Duodenal mucosa (tissue), 2 donors: ENCODE results near the gene FIP1L1.
"Not testable (repeated sequence)": the region's sequence is repeated elsewhere in the genome, so short reads cannot be mapped to it uniquely, and the experiment has no call there.

Experiments
- H3K27ac ChIP-seq: one replicate; pipeline ENCODE4 v1.7.0; 2013; ENCODE audit warnings: low read depth, low read length
- H3K27me3 ChIP-seq, 2 donors: one replicate each; pipeline ENCODE4 v1.7.0; 2013; ENCODE audit warnings: low read length in 2 of 2, control low read depth in 1 of 2; ENCODE audit not compliant: insufficient read depth in 2 of 2, control insufficient read depth in 1 of 2
- H3K36me3 ChIP-seq, 2 donors: one replicate each; pipeline ENCODE4 v1.7.0; 2013; ENCODE audit warnings: low read length in 2 of 2, control low read depth in 1 of 2; ENCODE audit not compliant: insufficient read depth in 2 of 2, control insufficient read depth in 1 of 2
- H3K4me1 ChIP-seq, 2 donors: one replicate each; pipeline ENCODE4 v1.7.0; 2013; ENCODE audit warnings: low read length in 2 of 2, control low read depth in 1 of 2; ENCODE audit not compliant: insufficient read depth in 2 of 2, control insufficient read depth in 1 of 2
- H3K4me3 ChIP-seq, 2 donors: one replicate each; pipeline ENCODE4 v1.7.0; 2013; ENCODE audit warnings: low read length in 2 of 2, low read depth in 1 of 2
- H3K9ac ChIP-seq, 2 donors: one replicate each; pipeline ENCODE4 v1.7.0; 2013; ENCODE audit warnings: low read length in 2 of 2, low read depth in 1 of 2
- H3K9me3 ChIP-seq, 2 donors: one replicate each; pipeline ENCODE4 v1.7.0; 2013; ENCODE audit warnings: low read length in 2 of 2, control low read depth in 1 of 2; ENCODE audit not compliant: control insufficient read depth in 1 of 2

FIP1L1 gene

DNA sequence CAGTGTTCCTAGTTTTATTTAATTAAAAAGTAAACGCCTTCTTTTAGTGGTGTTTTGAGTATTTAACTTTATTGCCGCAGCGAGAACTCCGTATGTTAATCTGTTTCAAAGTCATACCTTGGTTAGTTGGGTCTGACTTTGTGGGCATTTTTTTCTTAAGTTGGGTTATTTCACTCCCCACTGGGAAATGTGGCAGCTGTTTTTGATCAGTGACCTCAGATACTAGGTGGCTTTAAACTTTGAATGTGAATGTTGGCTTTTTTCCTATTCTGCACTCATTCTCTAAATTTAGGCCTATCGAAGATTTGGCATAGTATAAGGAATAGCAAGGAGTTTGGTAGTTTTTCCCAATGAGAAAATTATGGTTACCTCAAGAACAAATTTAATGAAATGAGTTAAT lies 85.9 kb downstream of the FIP1L1 start:
- no peak overlapping the region for H3K27ac ChIP-seq
- no peak overlapping the region for H3K4me3 ChIP-seq
- no peaks in the 10 kb centered on the region for H3K27me3 ChIP-seq
- H3K9ac ChIP-seq, result no peak overlapping the region
- H3K4me1 ChIP-seq, result no peaks in the 10 kb centered on the region
- H3K9me3 ChIP-seq, result no peaks in the 10 kb centered on the region
- H3K36me3 ChIP-seq, result peaks cover 9 to 23% of the 10 kb centered on the region in 2 donors

GRCh38 chr4:53465281-53465680 lies 87.8 kb downstream of the FIP1L1 start:
- Histone ChIP-seq H3K9me3 (no peaks in the 10 kb centered on the region), H3K4me1 (no peaks in the 10 kb centered on the region), H3K9ac (no peak overlapping the region), H3K27me3 (no peaks in the 10 kb centered on the region), H3K27ac (no peak overlapping the region), H3K36me3 (peaks cover 9 to 18% of the 10 kb centered on the region in 2 donors), H3K4me3 (no peak overlapping the region)

DNA sequence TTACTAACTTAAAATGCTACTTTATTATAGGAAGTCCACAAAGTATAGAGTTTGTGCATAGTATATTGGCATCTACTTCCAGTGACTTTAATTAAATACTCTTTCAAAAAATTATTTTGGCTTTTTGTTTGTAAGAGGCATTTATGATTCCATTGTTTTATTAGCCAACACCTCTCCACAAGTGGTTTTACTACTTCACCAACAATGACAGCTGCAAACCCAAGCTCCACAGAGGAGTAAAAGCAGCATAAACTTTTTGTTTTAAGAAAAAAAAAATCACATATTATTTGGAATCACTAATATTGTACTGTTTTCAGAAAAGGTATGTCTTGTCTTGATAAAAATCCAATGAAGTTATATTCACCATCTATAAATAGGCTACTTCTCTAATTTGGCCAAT lies 88.5 kb downstream of the FIP1L1 start:
- no peaks in the 10 kb centered on the region for H3K9me3 ChIP-seq

GRCh38 chr4:53466576-53466975 lies 89.1 kb downstream of the FIP1L1 start:
- not testable (repeated sequence) for H3K27me3 ChIP-seq, H3K4me1 ChIP-seq, H3K4me3 ChIP-seq, H3K9me3 ChIP-seq, H3K9ac ChIP-seq, H3K36me3 ChIP-seq, H3K27ac ChIP-seq

More for the DNA sequence above, 88.5 kb downstream of the FIP1L1 start:
- H3K4me3 ChIP-seq, result no peak overlapping the region
- no peaks in the 10 kb centered on the region for H3K27me3 ChIP-seq
- peaks cover 7 to 15% of the 10 kb centered on the region in 2 donors for H3K36me3 ChIP-seq
- no peaks in the 10 kb centered on the region for H3K4me1 ChIP-seq
- H3K9ac ChIP-seq, result no peak overlapping the region
- H3K27ac ChIP-seq, result no peak overlapping the region

- no peaks in the 10 kb centered on the region for H3K27me3 ChIP-seq
- H3K36me3 ChIP-seq, result peaks cover 0 to 38% of the 10 kb centered on the region in 2 donors
- no peaks in the 10 kb centered on the region for H3K9me3 ChIP-seq
- no peak overlapping the region for H3K4me3 ChIP-seq
- H3K9ac ChIP-seq, result no peak overlapping the region
- no peak overlapping the region for H3K27ac ChIP-seq
- no peaks in the 10 kb centered on the region for H3K4me1 ChIP-seq
These were observed 99.0 kb downstream of the FIP1L1 start for GRCh38 chr4:53476232-53477037.

DNA sequence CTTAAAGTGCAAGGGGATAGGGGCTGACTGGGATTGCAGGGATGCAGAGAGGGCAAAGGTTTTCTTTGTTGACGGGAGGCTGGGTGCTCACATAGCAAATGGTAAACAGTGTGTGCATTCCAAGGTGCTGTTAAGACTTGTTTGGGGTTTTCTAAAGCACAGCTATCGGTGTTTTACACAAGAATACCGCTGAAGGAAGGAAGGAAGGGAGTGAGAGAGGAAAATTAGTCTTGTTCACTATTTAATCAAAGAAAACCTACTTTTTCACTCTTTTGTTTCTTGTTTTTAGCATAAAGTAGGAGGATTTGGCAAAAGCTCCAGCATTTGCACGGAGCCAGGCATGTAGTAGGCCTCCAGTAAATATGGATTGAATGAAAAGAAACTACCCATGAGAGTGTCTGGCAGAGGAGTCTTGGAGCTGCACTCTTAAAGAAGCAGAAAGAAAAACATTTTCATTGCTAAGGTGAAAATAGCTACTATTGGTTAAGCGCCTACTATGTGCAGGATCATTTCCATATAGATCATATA lies 99.7 kb downstream of the FIP1L1 start:
- no peak overlapping the region for H3K27ac ChIP-seq
- H3K36me3 ChIP-seq, result peaks cover 0 to 38% of the 10 kb centered on the region in 2 donors
- H3K4me3 ChIP-seq, result no peak overlapping the region
- H3K9ac ChIP-seq, result no peak overlapping the region
- H3K9me3 ChIP-seq, result no peaks in the 10 kb centered on the region
- H3K4me1 ChIP-seq, result no peaks in the 10 kb centered on the region
- no peaks in the 10 kb centered on the region for H3K27me3 ChIP-seq

DNA sequence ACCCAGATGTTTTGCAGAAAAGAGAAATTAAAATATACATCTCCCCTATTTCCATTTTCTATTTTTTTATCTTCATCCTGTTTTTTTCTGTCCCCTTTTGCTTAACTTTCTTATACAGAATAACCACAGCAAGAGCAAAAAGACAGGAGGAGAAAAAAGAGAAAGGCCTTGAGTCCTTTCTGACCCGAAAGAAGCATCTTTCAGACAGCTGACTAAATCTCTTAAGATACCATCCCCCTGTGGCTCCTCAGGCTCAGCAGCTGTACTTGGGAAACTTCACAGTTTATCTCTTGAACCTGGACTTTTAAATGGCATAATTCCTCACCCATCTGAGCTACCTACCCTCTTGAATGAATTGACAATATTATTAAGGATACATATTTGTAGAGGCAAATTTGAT lies 100.2 kb downstream of the FIP1L1 start:
- no peak overlapping the region for H3K27ac ChIP-seq
- H3K36me3 ChIP-seq, result peaks cover 0 to 38% of the 10 kb centered on the region in 2 donors
- H3K27me3 ChIP-seq, result no peaks in the 10 kb centered on the region
- no peaks in the 10 kb centered on the region for H3K9me3 ChIP-seq
- no peak overlapping the region for H3K4me3 ChIP-seq
- no peak overlapping the region for H3K9ac ChIP-seq
- H3K4me1 ChIP-seq, result no peaks in the 10 kb centered on the region

DNA sequence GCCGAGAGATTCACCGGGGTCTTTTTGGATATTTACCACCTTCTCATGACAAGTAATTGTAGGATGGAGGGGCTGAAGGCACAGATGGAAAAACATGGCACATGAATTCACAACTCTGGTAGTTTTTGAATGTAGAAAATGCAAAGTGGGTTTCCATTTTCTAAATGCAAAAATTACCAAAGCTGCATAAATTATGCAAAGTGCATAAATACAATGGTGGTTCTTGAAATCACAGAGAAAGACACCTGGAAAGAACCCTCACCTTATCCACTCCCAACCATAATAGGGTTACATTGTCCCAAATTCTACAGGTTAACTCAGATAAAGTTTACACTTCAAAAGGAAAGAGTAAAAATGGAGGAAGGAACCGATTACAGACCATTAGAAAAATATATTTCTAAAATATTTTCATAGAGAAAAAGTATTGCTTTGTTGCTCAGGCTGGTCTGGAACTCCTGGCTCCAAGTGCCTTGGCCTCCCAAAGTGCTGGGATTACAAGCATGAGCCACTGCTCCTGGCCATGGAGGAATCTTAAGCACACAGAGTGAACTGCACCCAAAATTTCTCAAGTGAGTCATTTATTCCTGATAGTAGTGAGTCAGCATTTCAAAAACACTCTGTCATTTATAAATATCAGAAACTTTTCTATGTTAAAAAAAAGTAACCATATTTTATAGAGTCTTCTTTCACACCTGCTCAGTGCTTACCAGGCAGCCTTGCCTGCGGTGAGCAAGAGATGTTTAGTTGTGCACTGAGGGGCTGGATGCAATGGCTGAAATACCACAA lies 101.4 kb downstream of the FIP1L1 start:
- peaks cover 0 to 37% of the 10 kb centered on the region in 2 donors for H3K36me3 ChIP-seq
- H3K9ac ChIP-seq, result no peak overlapping the region
- no peak overlapping the region for H3K27ac ChIP-seq
- no peaks in the 10 kb centered on the region for H3K9me3 ChIP-seq
- no peaks in the 10 kb centered on the region for H3K4me1 ChIP-seq
- H3K4me3 ChIP-seq, result no peak overlapping the region
- H3K27me3 ChIP-seq, result no peaks in the 10 kb centered on the region

DNA sequence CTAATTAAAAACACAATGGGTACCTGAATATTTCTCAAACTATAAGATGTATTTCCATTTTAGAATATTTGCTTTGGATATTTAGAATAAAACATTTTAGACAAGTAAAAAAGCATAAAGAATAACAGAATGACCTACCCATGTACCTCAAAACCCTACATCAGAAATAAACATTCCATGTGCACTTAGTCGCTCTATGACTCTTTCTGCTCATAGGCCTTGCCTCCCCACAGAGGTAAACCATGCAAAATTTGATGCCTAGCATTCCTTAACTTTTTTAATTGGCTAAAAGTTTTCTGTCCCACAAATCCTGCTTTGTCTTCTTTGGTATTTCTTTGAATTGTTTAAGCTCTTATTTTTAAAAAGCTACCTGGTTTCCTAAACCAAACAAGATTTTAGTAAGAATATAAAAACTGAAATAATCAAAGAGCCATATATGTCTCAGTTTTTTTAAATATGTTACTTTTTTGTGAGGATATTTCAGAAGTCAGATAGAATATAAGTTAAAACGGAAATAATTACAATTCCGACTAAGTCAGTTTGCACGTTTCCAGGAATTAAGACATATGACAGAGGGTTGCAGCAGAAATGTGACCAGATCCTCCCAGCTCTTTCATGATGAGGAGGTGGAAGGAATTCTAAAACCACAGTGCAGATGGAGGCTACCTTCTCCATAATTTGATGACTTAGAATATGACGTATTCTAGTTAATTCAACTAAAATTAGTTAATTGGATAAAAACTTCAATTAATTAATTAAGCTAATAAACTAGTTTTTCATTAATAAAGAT lies 102.5 kb downstream of the FIP1L1 start:
- H3K27ac ChIP-seq, result no peak overlapping the region
- peaks cover 0 to 34% of the 10 kb centered on the region in 2 donors for H3K36me3 ChIP-seq
- H3K9ac ChIP-seq, result no peak overlapping the region
- H3K27me3 ChIP-seq, result no peaks in the 10 kb centered on the region
- no peaks in the 10 kb centered on the region for H3K4me1 ChIP-seq
- no peak overlapping the region for H3K4me3 ChIP-seq
- no peaks in the 10 kb centered on the region for H3K9me3 ChIP-seq
